K562 (cell line): ENCODE results near the gene ZGLP1. TPM values are rescaled to one million over a fixed set of nuclear protein-coding genes. Genes with fewer than 3 reads are reported as not detected.

Experiments
- AFF4 ChIP-seq: sonication (generic); formaldehyde crosslinking; IDR thresholded peaks from 2 replicates; pipeline ENCODE4 v1.8.0; 2023; ENCODE audit warnings: mild to moderate bottlenecking, missing genetic modification reagents
- CHD1 ChIP-seq: fragments of 200-600 bp; sonication (generic); IDR thresholded peaks from one replicate; pipeline ENCODE4 v1.6.1; 2012; ENCODE audit warnings: mild to moderate bottlenecking, moderate library complexity, low read length, inconsistent platforms
- CXXC5 ChIP-seq: fragments of 250-450 bp; sonication (Bioruptor Pico); IDR thresholded peaks from 2 replicates; pipeline ENCODE4 v1.8.0; 2022; ENCODE audit warnings: inconsistent platforms, mild to moderate bottlenecking, moderate library complexity
- GTF2A2 ChIP-seq: IDR thresholded peaks from 2 replicates; pipeline ENCODE4 v1.6.1; 2016; ENCODE audit warnings: mild to moderate bottlenecking, missing genetic modification characterization, missing compliant biosample characterization
- GTF2E2 ChIP-seq: fragments of 200-800 bp; sonication (Bioruptor generic); IDR thresholded peaks from 2 replicates; pipeline ENCODE4 v1.6.1; 2016; ENCODE audit warnings: missing genetic modification characterization, missing compliant biosample characterization
- HES1 ChIP-seq: fragments of 450-650 bp; IDR thresholded peaks from 2 replicates; pipeline ENCODE4 v1.6.1; 2016; ENCODE audit warnings: low read depth, mild to moderate bottlenecking, moderate library complexity
- HMGXB4 ChIP-seq: sonication (generic); formaldehyde crosslinking; IDR thresholded peaks from 2 replicates; pipeline ENCODE4 v1.8.1; 2023; ENCODE audit warnings: mild to moderate bottlenecking, missing genetic modification reagents
- KAT2B ChIP-seq: IDR thresholded peaks from one replicate; pipeline ENCODE4 v1.6.1; 2012; ENCODE audit warnings: low read depth, mild to moderate bottlenecking, control low read depth, inconsistent platforms, low read length, moderate library complexity
- MCM5 ChIP-seq: fragments of 450-650 bp; IDR thresholded peaks from 2 replicates; pipeline ENCODE4 v1.6.1; 2016; ENCODE audit warnings: low read depth
- NR2C2 ChIP-seq, 2 experiments: fragments of 200-800 bp in 1 of 2; sonication (Bioruptor generic) in 1 of 2; sonication (generic) in 1 of 2; formaldehyde crosslinking in 1 of 2; IDR thresholded peaks; 2 replicates each; pipeline versions ENCODE4 v1.6.1 to v1.8.0; 2016 to 2022; ENCODE audit warnings: mild to moderate bottlenecking in 1 of 2, missing compliant biosample characterization in 1 of 2, missing genetic modification characterization in 1 of 2, missing genetic modification reagents in 1 of 2
- PKNOX1 ChIP-seq: fragments of 450-650 bp; IDR thresholded peaks from 2 replicates; pipeline ENCODE4 v1.6.1; 2016
- RB1 ChIP-seq: fragments of 450-650 bp; IDR thresholded peaks from 2 replicates; pipeline ENCODE4 v1.6.1; 2017; ENCODE audit warnings: low read depth, mild to moderate bottlenecking
- SRF ChIP-seq, 2 experiments: fragments of 250-450, 450-650 bp in 1 of 2; sonication (Bioruptor Pico) in 1 of 2; sonication (generic) in 1 of 2; formaldehyde crosslinking; IDR thresholded peaks; 2 replicates each; pipeline versions ENCODE4 v1.5.0 to v1.5.1; 2020 to 2022; ENCODE audit warnings: mild to moderate bottlenecking in 1 of 2, missing genetic modification reagents in 1 of 2
- TCF3 ChIP-seq: sonication (generic); formaldehyde crosslinking; IDR thresholded peaks from 2 replicates; pipeline ENCODE4 v1.4.0; 2020; ENCODE audit warnings: mild to moderate bottlenecking, missing genetic modification reagents
- USF2 ChIP-seq: sonication (generic); formaldehyde crosslinking; IDR thresholded peaks from 2 replicates; pipeline ENCODE4 v1.5.0; 2020; ENCODE audit warnings: missing genetic modification reagents
- XRCC3 ChIP-seq: fragments of 450-650 bp; IDR thresholded peaks from 2 replicates; pipeline ENCODE4 v1.6.1; 2017; ENCODE audit warnings: mild to moderate bottlenecking, moderate library complexity
- ZNF263 ChIP-seq: sonication (generic); formaldehyde crosslinking; IDR thresholded peaks from 2 replicates; pipeline ENCODE4 v1.8.0; 2022; ENCODE audit warnings: mild to moderate bottlenecking, missing genetic modification reagents, borderline replicate concordance
- ZNF324 ChIP-seq: fragments of 250-450 bp; sonication (Bioruptor Pico); IDR thresholded peaks from 2 replicates; pipeline ENCODE4 v1.4.0; 2020; ENCODE audit warnings: mild to moderate bottlenecking
- ZNF444 ChIP-seq: fragments of 250-450 bp; sonication (Bioruptor Pico); IDR thresholded peaks from 2 replicates; pipeline ENCODE4 v1.4.0; 2020; ENCODE audit warnings: mild to moderate bottlenecking, moderate library complexity
- ZNF445 ChIP-seq: fragments of 250-450 bp; sonication (Bioruptor Pico); IDR thresholded peaks from 2 replicates; pipeline ENCODE4 v1.4.0; 2020; ENCODE audit warnings: low read depth, mild to moderate bottlenecking, moderate library complexity
- polyA plus RNA-seq, 8 experiments: library from polyadenylated mRNA; depleted of rRNA in 4 of 8; stranded (reverse) in 5 of 8; unstranded in 3 of 8; fragments of >200 nt; fragmentation: Nextera tagmentation in 2 of 8; fragmentation: Illumina TruSeq in 1 of 8; extraction: Ambion mirVana in 2 of 8; extraction: Trizol in 1 of 8; gene quantifications; 2 replicates each; pipeline versions ENCODE4 v1.2.1 to v1.2.3, GENCODE V29; 2011 to 2014; ENCODE audit warnings: inconsistent platforms in 1 of 8, missing spikeins in 1 of 8
- total RNA-seq, 7 experiments: library from RNA; depleted of rRNA in 6 of 7; stranded (reverse); fragments of >200 nt in 6 of 7; fragmentation: Illumina TruSeq in 2 of 7; extraction: Trizol in 2 of 7; gene quantifications; 2 replicates each; pipeline versions ENCODE4 v1.2.1 to v1.2.3, GENCODE V29; 2011 to 2021; ENCODE audit warnings: low replicate concordance in 1 of 7

ZGLP1 gene
- total and polyA plus RNA-seq, 9 of the 15 experiments (the other 6 are each of a cell fraction or from before 2014, with no cell fraction given), result 0.24 to 4.5 (median 2.2) TPM

GRCh38 chr19:10290876-10291553, 18.6 kb downstream of the ZGLP1 start (continued):
- TF ChIP-seq CXXC5 (peak; percentile 61; the same call in 1 of the 2 replicates), GTF2E2 (tag) (no peak), NR2C2 (CRISPR knock-in tag; IDR thresholded peaks at IDR 0.05) (peak; percentile 49; the same call in 1 of the 2 replicates), NR2C2 (tag; IDR thresholded peaks at IDR 0.05) (no peak), ZNF263 (CRISPR knock-in tag) (no peak), SRF (CRISPR knock-in tag; IDR thresholded peaks at IDR 0.05) (no peak), ZNF324 (CRISPR knock-in tag) (no peak), HMGXB4 (CRISPR knock-in tag) (no peak), RB1 (peak; percentile 48; the same call in 1 of the 2 replicates), CHD1 (no peak), ZNF444 (CRISPR knock-in tag) (no peak), MCM5 (no peak), USF2 (CRISPR knock-in tag) (no peak), KAT2B (no peak), PKNOX1 (no peak), AFF4 (CRISPR knock-in tag) (no peak), XRCC3 (no peak), HES1 (no peak), ZNF445 (CRISPR knock-in tag) (no peak), TCF3 (CRISPR knock-in tag) (peak; percentile 24; the same call in 1 of the 2 replicates), GTF2A2 (tag) (no peak)
